Right atrium auricular region (tissue), 2 donors: Measurements from ENCODE around the gene MYBBP1A. TPM values are rescaled to one million over a fixed set of nuclear protein-coding genes. Genes with fewer than 3 reads are reported as not detected.

Source experiments
- DNase-seq: peaks from one replicate; pipeline ENCODE4 v3.0.0-alpha.2; 2019; ENCODE audit warnings: low spot score
- H3K27ac ChIP-seq, 2 donors: fragments of 200-600 bp; sonication (generic); 1 replicate in 1 of 2; 2 replicates in 1 of 2; pipeline ENCODE4 v1.5.1; 2016 to 2019
- H3K27me3 ChIP-seq, 2 donors: fragments of 200-600 bp; sonication (generic); one replicate each; pipeline versions ENCODE4 v1.5.1 to v1.6.0; 2017 to 2019
- H3K36me3 ChIP-seq: fragments of 200-600 bp; sonication (generic); one replicate; pipeline ENCODE4 v1.5.1; 2016
- H3K4me1 ChIP-seq, 2 donors: fragments of 200-600 bp; sonication (generic); one replicate each; pipeline versions ENCODE4 v1.5.1 to v1.6.0; 2017 to 2019
- H3K4me3 ChIP-seq, 2 donors: fragments of 200-600 bp; sonication (generic); 1 replicate in 1 of 2; 2 replicates in 1 of 2; pipeline ENCODE4 v1.5.1; 2017 to 2019; ENCODE audit warnings: mild to moderate bottlenecking in 1 of 2, moderate library complexity in 1 of 2
- H3K9me3 ChIP-seq, 2 donors: fragments of 200-600 bp; sonication (generic); one replicate each; pipeline ENCODE4 v1.5.1; 2019
- total RNA-seq, 2 donors: library from RNA; depleted of rRNA; stranded (reverse); fragments of >200 nt; gene quantifications; one replicate each; pipeline ENCODE4 v1.1.0, GENCODE V29; 2016
- TF ChIP-seq, protein P1 (sequence below), 2 donors: fragments of 200-600 bp; sonication (generic); IDR thresholded peaks; one replicate each; pipeline ENCODE4 v1.5.1; 2019; ENCODE audit warnings: antibody characterized with exemption in 2 of 2

Gene MYBBP1A
- total RNA-seq, 2 donors from 2014 or later, result 19.6 to 25.8 TPM

DNA sequence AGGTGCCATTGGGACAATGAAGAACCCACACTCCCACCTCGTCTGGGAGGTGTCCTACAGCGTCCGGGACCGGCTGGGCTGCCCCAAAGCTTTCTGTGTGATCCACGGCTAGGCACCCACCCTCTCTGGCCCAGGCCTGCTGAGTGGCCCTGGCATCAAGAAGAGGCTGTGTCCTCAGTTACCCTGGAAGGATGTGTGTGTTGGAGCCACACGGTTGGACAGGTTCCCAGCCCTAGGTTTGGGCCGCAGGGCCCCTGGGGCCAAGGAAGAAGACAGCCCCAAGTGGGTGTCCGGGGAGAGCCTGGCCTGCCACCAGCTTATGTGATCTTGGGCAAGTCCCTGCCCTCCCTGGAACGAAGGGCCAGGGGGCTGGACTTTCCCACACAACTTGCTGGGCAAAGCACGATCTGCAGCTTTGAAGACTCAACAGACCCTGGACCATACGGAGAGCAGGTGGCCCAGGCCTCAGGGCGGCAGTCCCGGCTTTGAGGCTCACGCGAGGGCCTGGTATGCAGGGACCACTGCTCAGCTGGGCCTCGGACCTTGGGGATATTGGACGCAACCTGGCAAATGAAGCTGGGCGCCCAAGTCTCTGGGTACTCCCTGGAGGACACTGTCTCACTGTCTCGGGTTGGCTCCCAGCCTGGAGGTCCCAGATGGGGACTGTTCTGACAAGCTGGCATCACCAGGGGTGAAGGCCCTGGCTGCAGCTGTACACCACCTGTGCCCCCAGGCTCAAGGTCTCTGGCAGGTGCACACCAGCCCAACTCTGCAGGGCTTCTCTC, 17.5 kb downstream of the MYBBP1A start:
- Histone ChIP-seq H3K4me3 (no peak overlapping the region), H3K36me3 (peaks cover 50% of the 10 kb centered on the region), H3K9me3 (no peaks in the 10 kb centered on the region), H3K27ac (peak overlapping the region; percentile 54 to 56), H3K4me1 (peaks cover 0 to 84% of the 10 kb centered on the region in 2 donors), H3K27me3 (no peaks in the 10 kb centered on the region)
- TF ChIP-seq, protein P1, sequence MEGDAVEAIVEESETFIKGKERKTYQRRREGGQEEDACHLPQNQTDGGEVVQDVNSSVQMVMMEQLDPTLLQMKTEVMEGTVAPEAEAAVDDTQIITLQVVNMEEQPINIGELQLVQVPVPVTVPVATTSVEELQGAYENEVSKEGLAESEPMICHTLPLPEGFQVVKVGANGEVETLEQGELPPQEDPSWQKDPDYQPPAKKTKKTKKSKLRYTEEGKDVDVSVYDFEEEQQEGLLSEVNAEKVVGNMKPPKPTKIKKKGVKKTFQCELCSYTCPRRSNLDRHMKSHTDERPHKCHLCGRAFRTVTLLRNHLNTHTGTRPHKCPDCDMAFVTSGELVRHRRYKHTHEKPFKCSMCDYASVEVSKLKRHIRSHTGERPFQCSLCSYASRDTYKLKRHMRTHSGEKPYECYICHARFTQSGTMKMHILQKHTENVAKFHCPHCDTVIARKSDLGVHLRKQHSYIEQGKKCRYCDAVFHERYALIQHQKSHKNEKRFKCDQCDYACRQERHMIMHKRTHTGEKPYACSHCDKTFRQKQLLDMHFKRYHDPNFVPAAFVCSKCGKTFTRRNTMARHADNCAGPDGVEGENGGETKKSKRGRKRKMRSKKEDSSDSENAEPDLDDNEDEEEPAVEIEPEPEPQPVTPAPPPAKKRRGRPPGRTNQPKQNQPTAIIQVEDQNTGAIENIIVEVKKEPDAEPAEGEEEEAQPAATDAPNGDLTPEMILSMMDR (IDR thresholded peaks at IDR 0.05), result no peak
- DNase-seq, result no peak

- H3K36me3 ChIP-seq, result peaks cover 42% of the 10 kb centered on the region
- no peaks in the 10 kb centered on the region for H3K27me3 ChIP-seq
- peak overlapping the region in 1 of 2 donors; percentile 0 for H3K4me3 ChIP-seq
- TF ChIP-seq, protein P1 (IDR thresholded peaks at IDR 0.05), result no peak
- peak overlapping the region; percentile 54 to 56 for H3K27ac ChIP-seq
- H3K9me3 ChIP-seq, result no peaks in the 10 kb centered on the region
- H3K4me1 ChIP-seq, result peaks cover 0 to 84% of the 10 kb centered on the region in 2 donors
- peak; percentile 73 for DNase-seq
Measured at GRCh38 chr17:4536742-4537411, 18.3 kb downstream of the MYBBP1A start.

DNA sequence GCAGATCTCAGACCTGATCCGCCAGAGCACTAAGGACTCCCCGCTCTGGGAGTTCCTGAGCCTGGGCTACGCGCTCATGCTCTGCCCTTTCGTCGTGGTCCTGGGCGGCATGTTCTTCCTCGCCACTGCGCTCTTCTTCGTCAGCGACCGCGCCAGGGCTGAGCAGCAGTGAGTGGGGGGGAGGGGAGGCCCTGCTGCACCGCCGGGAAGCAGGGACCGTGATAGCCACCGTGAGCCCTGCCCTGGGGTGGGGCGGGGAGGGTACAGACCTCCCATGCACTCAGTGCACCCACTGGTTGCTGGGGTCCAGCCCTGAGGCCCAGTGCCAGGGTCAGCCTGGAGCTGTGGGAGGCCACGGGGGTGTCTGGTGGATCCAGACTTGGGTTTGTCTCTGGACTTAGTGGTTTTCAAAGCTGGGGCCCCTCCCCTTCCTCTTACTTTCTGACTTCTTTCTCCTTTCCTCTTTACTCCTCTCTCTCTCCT, 18.9 kb downstream of the MYBBP1A start:
- peak overlapping the region; percentile 26 to 54 for H3K27ac ChIP-seq
- TF ChIP-seq, protein P1 (IDR thresholded peaks at IDR 0.05), result no peak
- no peaks in the 10 kb centered on the region for H3K9me3 ChIP-seq
- peaks cover 0 to 79% of the 10 kb centered on the region in 2 donors for H3K4me1 ChIP-seq
- no peaks in the 10 kb centered on the region for H3K27me3 ChIP-seq
- H3K4me3 ChIP-seq, result peak overlapping the region in 1 of 2 donors; percentile 0
- H3K36me3 ChIP-seq, result peaks cover 37% of the 10 kb centered on the region
- no peak for DNase-seq

DNA sequence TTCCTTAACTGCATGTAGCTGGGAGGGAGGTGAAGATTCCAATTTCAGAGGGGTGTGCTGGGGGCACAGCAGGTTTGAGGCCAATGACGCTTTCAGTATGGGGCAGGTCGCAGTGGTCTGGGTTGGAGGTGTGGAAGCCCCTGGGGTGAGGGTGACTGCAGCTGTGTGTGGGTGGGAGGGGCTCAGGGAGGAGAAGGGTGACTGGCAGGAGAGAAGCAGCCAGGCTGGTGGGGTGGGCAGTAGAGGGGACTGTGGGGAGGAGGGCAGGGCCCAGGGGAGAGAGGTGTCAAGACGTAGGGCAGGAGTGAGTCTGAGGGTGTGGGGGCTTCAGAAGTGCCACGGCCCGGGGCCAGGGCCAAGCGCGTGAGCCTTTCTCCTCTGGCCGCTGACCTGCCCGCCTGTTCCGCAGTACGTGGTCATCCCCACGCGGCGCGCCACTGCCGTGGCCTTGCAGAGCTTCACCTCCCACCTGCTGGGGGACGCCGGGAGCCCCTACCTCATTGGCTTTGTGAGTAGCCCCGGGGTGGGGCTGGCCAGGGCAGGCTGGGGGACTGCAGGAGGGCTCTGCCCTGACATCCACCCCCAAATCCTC, 19.4 kb downstream of the MYBBP1A start:
- no peak for DNase-seq
- Histone ChIP-seq H3K27ac (peak overlapping the region; percentile 26 to 54), H3K4me3 (peak overlapping the region in 1 of 2 donors; percentile 0), H3K4me1 (peaks cover 0 to 84% of the 10 kb centered on the region in 2 donors), H3K27me3 (no peaks in the 10 kb centered on the region), H3K36me3 (peaks cover 31% of the 10 kb centered on the region), H3K9me3 (no peaks in the 10 kb centered on the region)
- TF ChIP-seq, protein P1 (IDR thresholded peaks at IDR 0.05), result no peak

DNA sequence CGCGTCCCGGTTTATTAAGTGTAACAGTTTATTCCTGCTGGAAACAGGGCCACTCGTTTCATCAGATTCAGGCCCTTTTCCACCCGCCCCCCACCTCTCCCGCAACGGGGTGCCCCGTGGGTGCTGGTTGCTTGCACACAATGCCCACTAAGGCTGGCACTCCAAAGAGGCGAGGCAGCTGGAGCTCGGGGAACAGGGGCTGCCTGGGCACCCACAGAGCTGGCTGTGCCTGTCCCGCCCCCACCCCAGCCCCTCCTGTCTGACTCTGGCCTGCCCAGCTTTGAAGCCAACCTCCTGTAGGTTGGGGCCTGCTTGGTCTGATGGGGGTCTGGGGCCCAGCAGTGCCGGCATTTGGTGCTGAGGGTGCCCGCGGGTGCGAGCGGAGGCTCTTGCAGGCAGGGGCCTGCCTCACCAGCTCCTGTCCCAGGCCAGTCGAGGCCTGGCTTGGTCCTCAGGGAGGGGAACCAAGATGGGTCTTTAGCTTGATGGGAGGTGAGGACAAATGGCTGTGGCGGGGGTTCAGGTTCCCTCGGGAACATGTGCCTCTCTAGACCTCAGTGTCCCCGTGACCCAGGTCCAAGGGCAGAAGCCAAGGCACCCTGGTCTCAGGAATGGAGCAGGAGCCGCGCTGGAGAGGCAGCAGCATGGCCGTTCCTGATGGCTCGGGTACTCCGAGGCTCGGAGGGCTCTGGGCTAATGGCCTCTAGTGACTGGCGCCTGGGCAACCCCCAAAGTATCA, 20.1 kb downstream of the MYBBP1A start:
- peaks cover 26% of the 10 kb centered on the region for H3K36me3 ChIP-seq
- peaks cover 0 to 85% of the 10 kb centered on the region in 2 donors for H3K4me1 ChIP-seq
- TF ChIP-seq, protein P1 (IDR thresholded peaks at IDR 0.05), result no peak
- H3K27me3 ChIP-seq, result no peaks in the 10 kb centered on the region
- DNase-seq, result no peak
- H3K4me3 ChIP-seq, result no peak overlapping the region
- H3K9me3 ChIP-seq, result no peaks in the 10 kb centered on the region
- H3K27ac ChIP-seq, result peak overlapping the region; percentile 49 to 51
